IMR-90 (cell line): Measurements from ENCODE around the gene FITM1. TPM values are rescaled to one million over a fixed set of nuclear protein-coding genes. Genes with fewer than 3 reads are reported as not detected.

Source experiments
- ATAC-seq: fragments of 200-7000 bp; cut with Tn5 transposase; 2 replicates; pipeline ENCODE4 v1.9.1; 2020; ENCODE audit warnings: low read depth, mild to moderate bottlenecking, moderate library complexity
- BruUV-seq: library from RNA; stranded (reverse); fragments of 400-500 nt; replicated peaks from 2 replicates; lab custom pipeline; 2021; lab: Mats Ljungman, UMichigan
- CTCF ChIA-PET: fragments of 300-600 bp; formaldehyde crosslinking; extraction: SDS; loops from one replicate; lab custom pipeline; 2021; ENCODE audit warnings: antibody characterized with exemption; lab: Yijun Ruan, JAX
- POLR2A ChIA-PET: fragments of 300-600 bp; sonication (Branson Sonifier 250); formaldehyde crosslinking; loops from one replicate; lab custom pipeline; 2022; ENCODE audit warnings: antibody characterized with exemption; ENCODE audit not compliant: unreplicated experiment; lab: Charles Lee
- DNase-seq: peaks from one replicate; pipeline ENCODE4 v3.0.0; 2013
- H2AFZ ChIP-seq: replicated peaks from 2 replicates; pipeline ENCODE3; 2013; ENCODE audit warnings: low read length, mild to moderate bottlenecking; ENCODE audit not compliant: poor library complexity
- H2AK5ac ChIP-seq: 2 replicates; pipeline ENCODE4 v1.6.1; 2013; ENCODE audit warnings: low read depth, low read length, inconsistent platforms
- H2AK9ac ChIP-seq: replicated peaks from 2 replicates; pipeline ENCODE3; 2013; ENCODE audit warnings: mild to moderate bottlenecking, low read depth, low read length, moderate library complexity; ENCODE audit not compliant: poor library complexity
- H2BK120ac ChIP-seq: 2 replicates; pipeline ENCODE4 v1.6.1; 2013; ENCODE audit warnings: low read depth, low read length, inconsistent platforms
- H2BK15ac ChIP-seq: 3 replicates; pipeline ENCODE4 v1.6.1; 2013; ENCODE audit warnings: low read depth, low read length, inconsistent platforms
- H2BK20ac ChIP-seq: 2 replicates; pipeline ENCODE4 v1.6.1; 2013; ENCODE audit warnings: low read depth, mild to moderate bottlenecking, inconsistent platforms, low read length, moderate library complexity
- H2BK5ac ChIP-seq: 2 replicates; pipeline ENCODE4 v1.6.1; 2013; ENCODE audit warnings: mild to moderate bottlenecking, low read depth, low read length, inconsistent platforms; ENCODE audit not compliant: poor library complexity, severe bottlenecking
- H3K14ac ChIP-seq: replicated peaks from 2 replicates; pipeline ENCODE4 v1.6.1; 2013; ENCODE audit warnings: low read depth, low read length, inconsistent platforms
- H3K18ac ChIP-seq: 2 replicates; pipeline ENCODE4 v1.6.1; 2013; ENCODE audit warnings: low read depth, low read length, control low read depth
- H3K23ac ChIP-seq: 2 replicates; pipeline ENCODE4 v1.6.1; 2013; ENCODE audit warnings: low read depth, low read length, inconsistent platforms
- H3K27ac ChIP-seq: 2 replicates; pipeline ENCODE4 v1.5.1; 2013; ENCODE audit warnings: mild to moderate bottlenecking, control low read depth, low read length; ENCODE audit not compliant: insufficient read depth
- H3K27me3 ChIP-seq: 2 replicates; pipeline ENCODE4 v1.6.1; 2013; ENCODE audit warnings: low read length; ENCODE audit not compliant: control insufficient read depth, insufficient read depth
- H3K36me3 ChIP-seq: 2 replicates; pipeline ENCODE4 v1.6.1; 2013; ENCODE audit warnings: low read length, mixed read lengths; ENCODE audit not compliant: control insufficient read depth, insufficient read depth
- H3K4ac ChIP-seq: 2 replicates; pipeline ENCODE4 v1.6.1; 2013; ENCODE audit warnings: low read depth, low read length, inconsistent platforms
- H3K4me1 ChIP-seq: 2 replicates; pipeline ENCODE4 v1.6.1; 2013; ENCODE audit warnings: low read length, mixed read lengths; ENCODE audit not compliant: control insufficient read depth, insufficient read depth
- H3K4me2 ChIP-seq: 2 replicates; pipeline ENCODE4 v1.6.1; 2013; ENCODE audit warnings: low read depth, mild to moderate bottlenecking, control low read depth, low read length, moderate library complexity
- H3K4me3 ChIP-seq: 2 replicates; pipeline ENCODE4 v1.5.1; 2013; ENCODE audit warnings: low read depth, mild to moderate bottlenecking, control low read depth, low read length, moderate library complexity; ENCODE audit not compliant: insufficient read depth
- H3K56ac ChIP-seq: 2 replicates; pipeline ENCODE4 v1.6.1; 2013; ENCODE audit warnings: low read length, inconsistent platforms; ENCODE audit not compliant: insufficient read depth; ENCODE audit errors: extremely low read depth
- H3K79me1 ChIP-seq, 2 experiments: 2 replicates each; pipeline ENCODE4 v1.6.1; 2013; ENCODE audit warnings: low read length in 2 of 2, inconsistent platforms in 1 of 2, low read depth in 1 of 2
- H3K9ac ChIP-seq: 2 replicates; pipeline ENCODE4 v1.6.1; 2013; ENCODE audit warnings: low read depth, low read length, control low read depth
- H3K9me1 ChIP-seq: 2 replicates; pipeline ENCODE4 v1.6.1; 2013; ENCODE audit warnings: low read length, inconsistent platforms; ENCODE audit not compliant: insufficient read depth
- H3K9me3 ChIP-seq: 2 replicates; pipeline ENCODE4 v1.6.1; 2013; ENCODE audit warnings: low read length; ENCODE audit not compliant: control insufficient read depth, insufficient read depth
- H4K20me1 ChIP-seq: 2 replicates; pipeline ENCODE4 v1.6.1; 2013; ENCODE audit warnings: low read length, inconsistent platforms; ENCODE audit not compliant: insufficient read depth
- H4K5ac ChIP-seq: 2 replicates; pipeline ENCODE4 v1.6.1; 2013; ENCODE audit warnings: mild to moderate bottlenecking, low read depth, low read length, control low read depth
- H4K8ac ChIP-seq, 2 experiments: 2 replicates each; pipeline ENCODE4 v1.6.1; 2013; ENCODE audit warnings: low read depth in 2 of 2, low read length in 2 of 2, control low read depth in 1 of 2, inconsistent platforms in 1 of 2
- H4K91ac ChIP-seq: 2 replicates; pipeline ENCODE4 v1.6.1; 2013; ENCODE audit warnings: low read depth, low read length, inconsistent platforms; ENCODE audit not compliant: insufficient read depth
- BHLHE40 ChIP-seq: fragments of 150-350 bp; IDR thresholded peaks from 2 replicates; pipeline ENCODE4 v1.6.1; 2016; ENCODE audit warnings: mild to moderate bottlenecking, low read depth, low read length
- CEBPB ChIP-seq: IDR thresholded peaks from 2 replicates; pipeline ENCODE4 v1.6.1; 2012; ENCODE audit warnings: low read depth, low read length, improper control_type of control experiment
- CHD1 ChIP-seq: IDR thresholded peaks from 2 replicates; pipeline ENCODE4 v1.6.1; 2012; ENCODE audit warnings: low read depth, low read length, improper control_type of control experiment
- FOS ChIP-seq: fragments of 150-350 bp; IDR thresholded peaks from 2 replicates; pipeline ENCODE4 v1.6.1; 2016; ENCODE audit warnings: low read depth, low read length
- MAFK ChIP-seq: IDR thresholded peaks from 2 replicates; pipeline ENCODE4 v1.6.1; 2012; ENCODE audit warnings: low read depth, low read length, improper control_type of control experiment
- MAZ ChIP-seq: IDR thresholded peaks from 2 replicates; pipeline ENCODE4 v1.6.1; 2012; ENCODE audit warnings: low read depth, mild to moderate bottlenecking, low read length, improper control_type of control experiment, moderate library complexity, borderline replicate concordance
- MXI1 ChIP-seq: IDR thresholded peaks from 2 replicates; pipeline ENCODE4 v1.6.1; 2012; ENCODE audit warnings: low read depth, mild to moderate bottlenecking, low read length, moderate library complexity, borderline replicate concordance
- NFE2L2 ChIP-seq: fragments of 150-350 bp; IDR thresholded peaks from 2 replicates; pipeline ENCODE4 v1.6.1; 2016; ENCODE audit warnings: low read depth, mild to moderate bottlenecking, low read length
- POLR2A ChIP-seq: IDR thresholded peaks from 2 replicates; pipeline ENCODE4 v1.6.1; 2012; ENCODE audit warnings: mild to moderate bottlenecking, low read depth, low read length
- RAD21 ChIP-seq: IDR thresholded peaks from 2 replicates; pipeline ENCODE4 v1.6.1; 2012; ENCODE audit warnings: low read length, improper control_type of control experiment
- RCOR1 ChIP-seq: IDR thresholded peaks from 2 replicates; pipeline ENCODE4 v1.6.1; 2012; ENCODE audit warnings: mild to moderate bottlenecking, low read length, improper control_type of control experiment; ENCODE audit not compliant: insufficient replicate concordance
- RFX5 ChIP-seq: IDR thresholded peaks from 2 replicates; pipeline ENCODE4 v1.8.0; 2012; ENCODE audit warnings: low read depth, mild to moderate bottlenecking, low read length, moderate library complexity
- SMC3 ChIP-seq: fragments of 150-350 bp; IDR thresholded peaks from 2 replicates; pipeline ENCODE4 v1.6.1; 2016; ENCODE audit warnings: low read depth, mild to moderate bottlenecking, antibody characterized with exemption, low read length, moderate library complexity
- WGBS, 2 experiments: methylation state at CpG; one replicate each; pipeline versions ENCODE4 v1.1.5 to v1.1.7; 2013; ENCODE audit warnings: missing lambda C conversion rate in 2 of 2; ENCODE audit not compliant: insufficient read length in 1 of 2; ENCODE audit errors: extremely low coverage in 2 of 2; 5-methylcytosine and 5-hydroxymethylcytosine counted together
- dilution Hi-C: fragments of 300-500 bp; cut with HindIII; formaldehyde crosslinking; loops from one replicate; pipeline ENCODE4 v1.14.3; 2018; ENCODE audit warnings: low sequenced_read_pairs; ENCODE audit not compliant: unreplicated experiment
- in situ Hi-C: fragments of 300-500 bp; cut with MboI; formaldehyde crosslinking; loops from 3 replicates; pipeline ENCODE4 v1.14.3; 2019; ENCODE audit warnings: low sequenced_read_pairs, inconsistent platforms, mixed read lengths
- intact Hi-C: fragments of 100-400 bp; cut with micrococcal nuclease; formaldehyde crosslinking; loops from 2 replicates; pipeline ENCODE4 v1.10.0; 2022
- polyA plus RNA-seq, 3 experiments: library from polyadenylated mRNA; depleted of rRNA; stranded (reverse); fragments of >200 nt; gene quantifications; 2 replicates each; pipeline ENCODE4 v1.2.3, GENCODE V29; 2012; ENCODE audit warnings: low replicate concordance in 1 of 3
- total RNA-seq: library from RNA; depleted of rRNA; stranded (reverse); fragments of >200 nt; gene quantifications from 2 replicates; pipeline ENCODE4 v1.2.3, GENCODE V29; 2012
- TF ChIP-seq, protein P1 (sequence below): conservative IDR thresholded peaks from 2 replicates; pipeline ENCODE4 v1.5.1; 2012; ENCODE audit warnings: mild to moderate bottlenecking, low read depth, low read length, improper control_type of control experiment
- TF ChIP-seq, protein P2 (sequence below): fragments of 150-350 bp; IDR thresholded peaks from 2 replicates; pipeline ENCODE4 v1.6.1; 2017; ENCODE audit warnings: mild to moderate bottlenecking, antibody characterized with exemption, low read length, low read depth
- TF ChIP-seq, protein P3 (sequence below): fragments of 150-350 bp; IDR thresholded peaks from 2 replicates; pipeline ENCODE4 v1.6.1; 2016; ENCODE audit warnings: low read depth, mild to moderate bottlenecking, low read length, moderate library complexity, borderline replicate concordance

The FITM1 gene
- total and polyA plus RNA-seq, 2 of the 4 experiments (the other 2 are of a cell fraction) = not detected

DNA sequence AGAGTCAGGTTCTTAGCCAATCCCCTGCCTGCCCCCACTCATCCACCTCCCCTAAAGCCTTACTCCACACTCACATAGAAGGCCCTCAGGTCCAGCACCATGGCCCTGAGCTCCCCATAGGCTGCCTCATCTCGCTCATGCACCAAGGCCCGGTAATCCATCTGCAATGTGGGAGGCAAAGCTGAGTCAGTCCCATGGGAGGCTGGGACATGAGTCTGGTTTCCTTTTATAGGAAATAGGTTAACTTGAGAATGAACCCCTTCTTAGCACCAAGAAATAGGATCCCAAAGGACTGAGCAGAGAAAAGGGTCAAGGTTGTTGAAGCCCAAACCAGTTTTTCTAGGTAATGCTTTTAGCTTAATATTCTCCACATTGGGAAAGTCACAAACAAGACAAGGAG is 13.1 kb downstream of the FITM1 start:
- H3K23ac ChIP-seq = no peak overlapping the region
- BruUV-seq = no TSS peak
- H4K20me1 ChIP-seq = peaks cover 16% of the 10 kb centered on the region
- H3K4me1 ChIP-seq = peaks cover 13% of the 10 kb centered on the region
- TF ChIP-seq NFE2L2 (no peak), MAZ (no peak), CEBPB (no peak), RFX5 (no peak), BHLHE40 (no peak), CHD1 (no peak), MXI1 (no peak), FOS (no peak), SMC3 (no peak), POLR2A (no peak), RCOR1 (no peak), MAFK (no peak), RAD21 (no peak)
- TF ChIP-seq, protein P1, sequence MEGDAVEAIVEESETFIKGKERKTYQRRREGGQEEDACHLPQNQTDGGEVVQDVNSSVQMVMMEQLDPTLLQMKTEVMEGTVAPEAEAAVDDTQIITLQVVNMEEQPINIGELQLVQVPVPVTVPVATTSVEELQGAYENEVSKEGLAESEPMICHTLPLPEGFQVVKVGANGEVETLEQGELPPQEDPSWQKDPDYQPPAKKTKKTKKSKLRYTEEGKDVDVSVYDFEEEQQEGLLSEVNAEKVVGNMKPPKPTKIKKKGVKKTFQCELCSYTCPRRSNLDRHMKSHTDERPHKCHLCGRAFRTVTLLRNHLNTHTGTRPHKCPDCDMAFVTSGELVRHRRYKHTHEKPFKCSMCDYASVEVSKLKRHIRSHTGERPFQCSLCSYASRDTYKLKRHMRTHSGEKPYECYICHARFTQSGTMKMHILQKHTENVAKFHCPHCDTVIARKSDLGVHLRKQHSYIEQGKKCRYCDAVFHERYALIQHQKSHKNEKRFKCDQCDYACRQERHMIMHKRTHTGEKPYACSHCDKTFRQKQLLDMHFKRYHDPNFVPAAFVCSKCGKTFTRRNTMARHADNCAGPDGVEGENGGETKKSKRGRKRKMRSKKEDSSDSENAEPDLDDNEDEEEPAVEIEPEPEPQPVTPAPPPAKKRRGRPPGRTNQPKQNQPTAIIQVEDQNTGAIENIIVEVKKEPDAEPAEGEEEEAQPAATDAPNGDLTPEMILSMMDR = no peak
- TF ChIP-seq, protein P2, sequence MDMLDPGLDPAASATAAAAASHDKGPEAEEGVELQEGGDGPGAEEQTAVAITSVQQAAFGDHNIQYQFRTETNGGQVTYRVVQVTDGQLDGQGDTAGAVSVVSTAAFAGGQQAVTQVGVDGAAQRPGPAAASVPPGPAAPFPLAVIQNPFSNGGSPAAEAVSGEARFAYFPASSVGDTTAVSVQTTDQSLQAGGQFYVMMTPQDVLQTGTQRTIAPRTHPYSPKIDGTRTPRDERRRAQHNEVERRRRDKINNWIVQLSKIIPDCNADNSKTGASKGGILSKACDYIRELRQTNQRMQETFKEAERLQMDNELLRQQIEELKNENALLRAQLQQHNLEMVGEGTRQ = no peak
- TF ChIP-seq, protein P3, sequence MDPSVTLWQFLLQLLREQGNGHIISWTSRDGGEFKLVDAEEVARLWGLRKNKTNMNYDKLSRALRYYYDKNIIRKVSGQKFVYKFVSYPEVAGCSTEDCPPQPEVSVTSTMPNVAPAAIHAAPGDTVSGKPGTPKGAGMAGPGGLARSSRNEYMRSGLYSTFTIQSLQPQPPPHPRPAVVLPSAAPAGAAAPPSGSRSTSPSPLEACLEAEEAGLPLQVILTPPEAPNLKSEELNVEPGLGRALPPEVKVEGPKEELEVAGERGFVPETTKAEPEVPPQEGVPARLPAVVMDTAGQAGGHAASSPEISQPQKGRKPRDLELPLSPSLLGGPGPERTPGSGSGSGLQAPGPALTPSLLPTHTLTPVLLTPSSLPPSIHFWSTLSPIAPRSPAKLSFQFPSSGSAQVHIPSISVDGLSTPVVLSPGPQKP = no peak
- H3K18ac ChIP-seq = no peak overlapping the region
- no peak overlapping the region for H4K91ac ChIP-seq
- no peak overlapping the region for H2AK9ac ChIP-seq
- intact Hi-C loops = no loop called here
- dilution Hi-C loops = no loop called here
- CTCF ChIA-PET = no interaction called here
- no peak overlapping the region for H4K8ac ChIP-seq
- H3K79me1 ChIP-seq = peaks cover 33 to 68% of the 10 kb centered on the region in 2 experiments
- no peak overlapping the region for H3K4me3 ChIP-seq
- no peak overlapping the region for H3K27ac ChIP-seq
- H2BK120ac ChIP-seq = no peak overlapping the region
- POLR2A ChIA-PET = no interaction called here
- H3K9ac ChIP-seq = no peak overlapping the region
- H4K5ac ChIP-seq = no peak overlapping the region
- WGBS, 2 experiments = no CpG with 5 or more reads among the region's 2 CpGs
- no peak overlapping the region for H2BK5ac ChIP-seq
- H3K4ac ChIP-seq = peak overlapping the region; percentile 66; the same call in 1 of the 2 replicates
- H2AFZ ChIP-seq = peak overlapping the region; percentile 24
- no peaks in the 10 kb centered on the region for H3K9me3 ChIP-seq
- peaks cover 19% of the 10 kb centered on the region for H3K9me1 ChIP-seq
- H3K27me3 ChIP-seq = no peaks in the 10 kb centered on the region
- H2AK5ac ChIP-seq = no peak overlapping the region
- H3K14ac ChIP-seq = no peak overlapping the region
- no peak overlapping the region for H2BK15ac ChIP-seq
- no peak overlapping the region for H3K56ac ChIP-seq
- in situ Hi-C loops = loop anchor here (25.0 kb wide), 2 partner anchors 831 to 1056 kb away; partner anchors contain the start of genes ACIN1, BCL2L2, C14orf119 and PABPN1
- H2BK20ac ChIP-seq = peak overlapping the region; percentile 29; the same call in 1 of the 2 replicates
- DNase-seq (peak; percentile 51), ATAC-seq (no peak)
- H3K36me3 ChIP-seq = peaks cover 11% of the 10 kb centered on the region
- H3K4me2 ChIP-seq = no peak overlapping the region
